ENCODE measurements around the gene TBX10. TPM values are rescaled to one million over a fixed set of nuclear protein-coding genes. Genes with fewer than 3 reads are reported as not detected.

Gene TBX10
- total RNA-seq, 1 experiment from 2014 or later, result not detected

Other genes with a start within 250 kb of the TBX10 start
- 9.0 and 11.3 TPM in 2 replicates for gene RAD9A, start 247.8 kb downstream of the TBX10 start, total RNA-seq (2014; rRNA removed; shearing (Covaris generic))
- gene PPP1CA, start 237.9 kb downstream of the TBX10 start, total RNA-seq (2014; rRNA removed; shearing (Covaris generic)), result 220 and 273 TPM in 2 replicates
- not detected in 2 replicates for gene TBC1D10C, start 235.7 kb downstream of the TBX10 start, total RNA-seq (2014; rRNA removed; shearing (Covaris generic))
- gene CARNS1, start 224.1 kb downstream of the TBX10 start, total RNA-seq (2014; rRNA removed; shearing (Covaris generic)), result 0.34 TPM in 1 of 2 replicates, not detected in the other
- 36.6 and 42.5 TPM in 2 replicates for gene RPS6KB2, start 211.3 kb downstream of the TBX10 start, total RNA-seq (2014; rRNA removed; shearing (Covaris generic))
- 1.1 and 3.0 TPM in 2 replicates for gene PTPRCAP, start 202.1 kb downstream of the TBX10 start, total RNA-seq (2014; rRNA removed; shearing (Covaris generic))
- gene CORO1B, start 196.3 kb downstream of the TBX10 start, total RNA-seq (2014; rRNA removed; shearing (Covaris generic)), result 78.7 and 85.8 TPM in 2 replicates
- not detected in 2 replicates for gene GPR152, start 187.0 kb downstream of the TBX10 start, total RNA-seq (2014; rRNA removed; shearing (Covaris generic))
- 0.06 and 0.15 TPM in 2 replicates for gene CABP4, start 184.4 kb downstream of the TBX10 start, total RNA-seq (2014; rRNA removed; shearing (Covaris generic))
- gene TMEM134, start 170.5 kb downstream of the TBX10 start, total RNA-seq (2014; rRNA removed; shearing (Covaris generic)), result 9.4 and 36.5 TPM in 2 replicates
- 69.5 and 78.5 TPM in 2 replicates for gene AIP, start 156.7 kb downstream of the TBX10 start, total RNA-seq (2014; rRNA removed; shearing (Covaris generic))
- 24.6 and 32.1 TPM in 2 replicates for gene PITPNM1, start 134.4 kb downstream of the TBX10 start, total RNA-seq (2014; rRNA removed; shearing (Covaris generic))
- gene CDK2AP2, start 131.6 kb downstream of the TBX10 start, total RNA-seq (2014; rRNA removed; shearing (Covaris generic)), result 37.7 and 43.0 TPM in 2 replicates
- not detected in 2 replicates for gene CABP2, start 116.3 kb downstream of the TBX10 start, total RNA-seq (2014; rRNA removed; shearing (Covaris generic))
- gene GSTP1, start 56.0 kb downstream of the TBX10 start, total RNA-seq (2014; rRNA removed; shearing (Covaris generic)), result 1,082 and 1,228 TPM in 2 replicates
- gene NDUFV1, start 32.8 kb downstream of the TBX10 start, total RNA-seq (2014; rRNA removed; shearing (Covaris generic)), result 218 and 229 TPM in 2 replicates
- 5.8 and 9.1 TPM in 2 replicates for gene NUDT8, start 9.8 kb downstream of the TBX10 start, total RNA-seq (2014; rRNA removed; shearing (Covaris generic))
- gene ACY3, start 11.0 kb upstream of the TBX10 start, total RNA-seq (2014; rRNA removed; shearing (Covaris generic)), result not detected in 2 replicates
- 0.23 TPM in 1 of 2 replicates, not detected in the other for gene ALDH3B2, start 34.9 kb upstream of the TBX10 start, total RNA-seq (2014; rRNA removed; shearing (Covaris generic))